Ovary (tissue), 9 donors: Measurements from ENCODE around the gene AQP2. TPM values are rescaled to one million over a fixed set of nuclear protein-coding genes. Genes with fewer than 3 reads are reported as not detected.

Experiments
- DNase-seq, 5 donors: peaks; one replicate each; pipeline ENCODE4 v3.0.0-alpha.2; 2019 to 2020
- H3K27ac ChIP-seq, 2 donors: fragments of 200-600 bp; one replicate each; pipeline versions ENCODE4 v1.5.1 to v1.8.0; 2019 to 2022
- H3K27me3 ChIP-seq: fragments of 200-600 bp; one replicate; pipeline ENCODE4 v1.8.0; 2022
- H3K36me3 ChIP-seq: fragments of 200-600 bp; sonication (generic); one replicate; pipeline ENCODE4 v1.5.1; 2019
- H3K4me1 ChIP-seq: one replicate; pipeline ENCODE4 v1.8.1; 2013; ENCODE audit warnings: mild to moderate bottlenecking, moderate library complexity; ENCODE audit not compliant: insufficient read depth
- H3K4me3 ChIP-seq: fragments of 200-600 bp; sonication (generic); one replicate; pipeline ENCODE4 v1.5.1; 2017
- H3K9me3 ChIP-seq, 2 donors: fragments of 200-600 bp in 1 of 2; sonication (generic) in 1 of 2; one replicate each; pipeline versions ENCODE4 v1.5.1 to v1.8.1; 2013 to 2019; ENCODE audit warnings: mild to moderate bottlenecking in 1 of 2, moderate library complexity in 1 of 2
- EP300 ChIP-seq: sonication (generic); formaldehyde crosslinking; IDR thresholded peaks from one replicate; pipeline ENCODE4 v1.6.1; 2017; ENCODE audit warnings: antibody characterized with exemption
- POLR2A ChIP-seq: fragments of 450-650 bp; IDR thresholded peaks from one replicate; pipeline ENCODE4 v1.6.1; 2017; ENCODE audit warnings: antibody characterized with exemption, mild to moderate bottlenecking, moderate library complexity
- WGBS, 3 donors: extraction: QIAGEN DNeasy Blood & Tissue Kit in 1 of 3; methylation state at CpG; one replicate each; pipeline versions ENCODE4 v1.1.5 to v1.1.7; 2013 to 2017; 5-methylcytosine and 5-hydroxymethylcytosine counted together
- intact Hi-C, 4 donors: fragments of 100-400 bp; cut with DNase I; formaldehyde crosslinking; loops; one replicate each; pipeline versions ENCODE4 v1.11.0 to v1.15.1; 2022 to 2023
- polyA plus RNA-seq, 2 donors: library from polyadenylated mRNA; stranded (reverse); fragments of 200-250 nt in 1 of 2; fragments of 350-450 nt in 1 of 2; fragmentation: Illumina TruSeq in 1 of 2; extraction: RNeasy Lipid Tissue Mini Kit (QIAGEN cat#74804) in 1 of 2; gene quantifications; one replicate each; pipeline ENCODE4 v1.2.3, GENCODE V29; 2013 to 2014
- total RNA-seq, 7 donors: library from RNA; depleted of rRNA in 2 of 7; stranded (reverse); fragments of >200 nt in 2 of 7; fragmentation: NEBNext Ultra II Directional in 3 of 7; extraction: Animal tissue kit (Norgen Biotek cat#: 25700) in 3 of 7; gene quantifications; one replicate each; pipeline versions ENCODE4 v1.1.0 to v1.2.4, GENCODE V29; 2016 to 2023
- TF ChIP-seq, protein P1 (sequence below), 3 donors: fragments of 450-650 bp in 2 of 3; fragments of 200-600 bp in 1 of 3; IDR thresholded peaks; one replicate each; pipeline versions ENCODE4 v1.5.1 to v1.8.0; 2016 to 2022; ENCODE audit warnings: antibody characterized with exemption in 3 of 3, mild to moderate bottlenecking in 1 of 3
- donor health status: DM: no; HTN: no; CAD: no; lungs with moderate emphysema.
- donor health status: DM: no; HTN: no; CAD: no.
- donor health status: Bipolar disorder and iron deficiency.
- donor health status: DM: yes; HTN: yes; CAD: no.
- donor health status: DM: no; HTN: no; CAD: no.
- donor health status: DM: yes; HTN: yes; CAD: no.

AQP2 gene
- total and polyA plus RNA-seq, 9 donors = 0.11 to 3.7 (median 2.1) TPM; not detected in 6

DNA sequence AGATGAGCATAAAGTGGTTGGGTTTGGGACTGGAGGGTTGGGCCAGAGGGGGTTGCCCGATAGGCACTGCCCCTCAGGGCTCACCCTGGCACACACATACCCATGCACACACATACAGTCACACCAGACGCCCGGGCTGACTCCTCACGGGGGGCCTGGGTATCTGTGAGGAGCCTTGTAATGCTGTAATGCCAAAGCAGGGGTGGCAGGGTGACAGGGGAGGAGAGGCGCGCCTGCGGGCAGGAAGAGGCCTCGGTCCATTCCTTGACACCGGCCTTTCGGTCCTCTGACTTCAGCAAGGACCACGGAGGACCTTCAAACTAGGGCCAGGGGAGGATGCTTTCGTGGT lies 47.2 kb upstream of the AQP2 start:
- H3K9me3 ChIP-seq = no peaks in the 10 kb centered on the region
- H3K36me3 ChIP-seq = no peaks in the 10 kb centered on the region
- TF ChIP-seq, protein P1, sequence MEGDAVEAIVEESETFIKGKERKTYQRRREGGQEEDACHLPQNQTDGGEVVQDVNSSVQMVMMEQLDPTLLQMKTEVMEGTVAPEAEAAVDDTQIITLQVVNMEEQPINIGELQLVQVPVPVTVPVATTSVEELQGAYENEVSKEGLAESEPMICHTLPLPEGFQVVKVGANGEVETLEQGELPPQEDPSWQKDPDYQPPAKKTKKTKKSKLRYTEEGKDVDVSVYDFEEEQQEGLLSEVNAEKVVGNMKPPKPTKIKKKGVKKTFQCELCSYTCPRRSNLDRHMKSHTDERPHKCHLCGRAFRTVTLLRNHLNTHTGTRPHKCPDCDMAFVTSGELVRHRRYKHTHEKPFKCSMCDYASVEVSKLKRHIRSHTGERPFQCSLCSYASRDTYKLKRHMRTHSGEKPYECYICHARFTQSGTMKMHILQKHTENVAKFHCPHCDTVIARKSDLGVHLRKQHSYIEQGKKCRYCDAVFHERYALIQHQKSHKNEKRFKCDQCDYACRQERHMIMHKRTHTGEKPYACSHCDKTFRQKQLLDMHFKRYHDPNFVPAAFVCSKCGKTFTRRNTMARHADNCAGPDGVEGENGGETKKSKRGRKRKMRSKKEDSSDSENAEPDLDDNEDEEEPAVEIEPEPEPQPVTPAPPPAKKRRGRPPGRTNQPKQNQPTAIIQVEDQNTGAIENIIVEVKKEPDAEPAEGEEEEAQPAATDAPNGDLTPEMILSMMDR (IDR thresholded peaks at IDR 0.05) = no peak
- no peak for TF ChIP-seq POLR2A
- no peak for TF ChIP-seq EP300
- H3K4me3 ChIP-seq = peak overlapping the region; percentile 37
- H3K27ac ChIP-seq = no peak overlapping the region
- WGBS, 3 donors = 33 to 39% (median 35%) methylated on average over 12 of the region's 12 CpGs
- no peaks in the 10 kb centered on the region for H3K27me3 ChIP-seq
- H3K4me1 ChIP-seq = peaks cover 1% of the 10 kb centered on the region
- intact Hi-C loops = no loop called here
- DNase-seq = peak in 2 of 5 donors; percentile 32 to 35

DNA sequence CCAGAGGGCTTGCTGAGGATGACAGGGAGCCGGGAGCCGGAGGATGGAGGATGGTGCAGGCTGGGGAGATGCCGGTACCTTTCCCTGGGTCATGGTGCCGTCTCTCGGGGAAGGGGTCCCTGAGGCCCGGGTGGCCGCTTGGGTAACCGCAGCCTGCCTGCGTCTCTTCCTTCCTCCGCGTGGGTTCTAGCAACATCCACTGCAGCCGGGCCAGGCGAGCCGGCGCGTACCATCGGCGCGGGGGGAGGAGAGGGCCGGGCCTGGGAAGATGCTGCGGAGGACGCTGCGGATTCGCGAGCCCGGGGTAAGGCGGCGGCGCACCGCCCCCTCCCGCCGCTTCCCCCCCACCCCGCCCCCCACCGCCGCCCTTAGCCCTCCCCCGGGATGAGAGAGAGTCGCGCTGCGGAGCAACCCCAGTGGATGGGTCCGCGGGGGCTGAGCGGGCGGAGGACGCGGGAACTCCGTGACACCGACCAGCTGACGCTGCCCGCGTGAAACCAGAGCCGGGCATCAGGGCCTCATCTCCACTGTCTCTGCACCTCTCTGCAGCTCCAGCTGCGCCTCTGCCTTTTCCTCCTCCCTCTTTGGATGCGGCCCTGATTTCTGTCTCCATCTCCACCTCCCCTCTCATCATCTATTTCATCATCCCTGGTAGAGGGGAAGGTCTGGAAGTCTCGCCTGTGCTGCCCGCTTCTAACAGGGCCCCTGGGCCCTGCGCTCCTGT lies 46.7 kb upstream of the AQP2 start, which contains the start of gene FAIM2:
TSS of gene FAIM2 (minus strand) at position 201 of the 724 bp plus-strand sequence. CDS start at position 93, 108 bp downstream.
- H3K27ac ChIP-seq = no peak within 1 kb of the TSS
- DNase-seq = peak; percentile 61 to 75 (median 70)
- no peaks in the 10 kb centered on the region for H3K36me3 ChIP-seq
- no peaks in the 10 kb centered on the region for H3K27me3 ChIP-seq
- TF ChIP-seq POLR2A = no peak
- TF ChIP-seq, protein P1 (IDR thresholded peaks at IDR 0.05) = peak in 1 of 3 donors; percentile 12
- WGBS, 3 donors = 3 to 4% (median 3%) methylated on average over 26 to 54 of the region's 56 CpGs
- H3K4me1 ChIP-seq = peaks cover 1% of the 10 kb centered on the region
- H3K9me3 ChIP-seq = no peaks in the 10 kb centered on the region
- peak within 1 kb of the TSS; percentile 37 for H3K4me3 ChIP-seq
- intact Hi-C loops = no loop called here

DNA sequence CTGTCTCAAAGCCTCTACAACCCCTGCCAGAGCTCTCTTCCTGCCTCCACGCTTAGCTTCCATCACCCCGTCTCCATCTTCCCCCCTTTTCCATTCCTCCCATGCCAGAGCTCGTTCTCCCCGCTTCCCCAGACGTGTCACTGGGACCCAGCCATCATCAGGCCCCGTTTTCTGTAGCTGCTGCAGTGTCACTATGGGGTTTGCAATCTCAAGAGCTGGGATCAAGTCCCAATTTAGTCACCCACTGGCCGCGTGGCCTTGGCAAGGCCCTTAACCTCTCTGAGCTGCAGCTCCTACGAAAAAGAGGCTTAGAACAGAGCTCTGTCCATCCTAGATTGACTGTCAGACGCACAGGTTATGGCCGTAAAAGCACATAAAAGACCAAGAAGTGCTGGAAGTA lies 45.9 kb upstream of the AQP2 start:
- TF ChIP-seq EP300 (no peak), POLR2A (no peak)

DNA sequence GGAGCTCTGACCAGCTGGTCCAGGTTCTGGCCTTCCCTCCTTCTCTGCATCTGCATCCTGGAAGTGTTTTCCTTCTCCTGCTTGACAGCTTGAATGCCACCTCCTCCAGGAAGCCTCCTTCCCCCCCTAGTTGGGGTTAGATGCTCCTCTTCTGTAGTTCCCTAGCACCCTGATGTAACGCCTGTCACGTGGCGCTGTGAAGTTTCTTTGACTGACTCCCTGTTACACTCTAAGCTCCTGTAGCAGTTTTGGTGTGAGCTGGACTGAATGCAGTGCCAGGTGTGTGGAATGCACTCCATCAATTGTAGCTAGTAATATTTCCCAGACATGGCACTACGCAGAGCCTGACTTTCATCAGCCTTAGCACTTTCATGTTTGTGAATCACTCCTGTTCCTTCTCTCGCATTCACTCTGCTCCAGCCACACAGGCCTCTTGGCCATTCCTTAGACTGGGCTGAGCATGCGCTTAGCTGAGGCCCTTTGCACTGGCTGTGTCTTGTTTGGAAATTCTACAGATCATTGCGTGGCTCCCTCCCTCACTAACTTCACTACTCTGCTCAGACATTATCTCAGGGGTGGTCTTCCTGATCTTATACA lies 44.7 kb upstream of the AQP2 start:
- no peak for DNase-seq
- TF ChIP-seq POLR2A (no peak), EP300 (no peak)
- TF ChIP-seq, protein P1 (IDR thresholded peaks at IDR 0.05) = no peak
- Histone ChIP-seq H3K9me3 (no peaks in the 10 kb centered on the region), H3K36me3 (no peaks in the 10 kb centered on the region), H3K27me3 (no peaks in the 10 kb centered on the region), H3K4me3 (no peak overlapping the region), H3K4me1 (peaks cover 1% of the 10 kb centered on the region), H3K27ac (peak overlapping the region in 1 of 2 donors; percentile 20)
- WGBS, 3 donors = 92 to 95% (median 93%) methylated on average over 7 of the region's 7 CpGs
- intact Hi-C loops = no loop called here

More for the DNA sequence above, 45.9 kb upstream of the AQP2 start:
- 87 to 89% (median 88%) methylated on average over 11 of the region's 11 CpGs for WGBS, 3 donors
- no peak overlapping the region for H3K27ac ChIP-seq
- DNase-seq = no peak
- intact Hi-C loops = no loop called here
- H3K27me3 ChIP-seq = no peaks in the 10 kb centered on the region
- no peaks in the 10 kb centered on the region for H3K36me3 ChIP-seq
- H3K9me3 ChIP-seq = no peaks in the 10 kb centered on the region
- no peak overlapping the region for H3K4me3 ChIP-seq
- H3K4me1 ChIP-seq = peaks cover 1% of the 10 kb centered on the region

DNA sequence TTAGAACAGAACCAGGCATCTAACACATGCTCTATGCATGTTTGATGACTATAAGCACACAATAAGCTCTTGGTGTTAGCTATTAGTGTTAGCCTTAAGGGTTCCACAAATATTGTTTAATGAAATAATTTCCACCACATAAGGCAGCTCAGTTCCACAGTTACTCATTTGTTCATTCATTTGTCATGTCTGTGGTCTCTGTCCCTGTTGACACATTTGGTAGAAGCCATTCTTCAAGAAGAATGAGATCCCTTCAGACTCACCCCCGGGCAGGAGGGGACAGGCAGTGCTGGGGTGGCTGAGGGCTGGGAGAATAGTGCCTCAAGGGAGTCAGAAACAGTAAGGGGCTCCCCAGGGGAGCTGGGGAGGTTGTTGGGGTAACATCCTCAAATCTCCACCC lies 43.2 kb upstream of the AQP2 start:
- WGBS, 3 donors = 71 to 93% (median 89%) methylated on average over 1 of the region's 1 CpG
- intact Hi-C loops = no loop called here
- peaks cover 1% of the 10 kb centered on the region for H3K4me1 ChIP-seq
- TF ChIP-seq, protein P1 (IDR thresholded peaks at IDR 0.05) = no peak
- TF ChIP-seq POLR2A (no peak), EP300 (no peak)
- no peaks in the 10 kb centered on the region for H3K9me3 ChIP-seq
- no peak overlapping the region for H3K4me3 ChIP-seq
- no peaks in the 10 kb centered on the region for H3K27me3 ChIP-seq
- DNase-seq = peak in 1 of 5 donors; percentile 7
- H3K27ac ChIP-seq = no peak overlapping the region
- no peaks in the 10 kb centered on the region for H3K36me3 ChIP-seq
